Uterus (tissue), 4 donors: ENCODE data around the gene MAFB. TPM values are rescaled to one million over a fixed set of nuclear protein-coding genes. Genes with fewer than 3 reads are reported as not detected.

Experiments
- DNase-seq, 2 donors: peaks; one replicate each; pipeline ENCODE4 v3.0.0-alpha.2; 2019 to 2020
- H3K27ac ChIP-seq, 2 donors: fragments of 200-600 bp; sonication (generic); 1 replicate in 1 of 2; 2 replicates in 1 of 2; pipeline ENCODE4 v1.5.1; 2016 to 2018
- H3K27me3 ChIP-seq, 2 donors: fragments of 200-600 bp; sonication (generic); one replicate each; pipeline ENCODE4 v1.5.1; 2018 to 2019; ENCODE audit warnings: control low read depth in 1 of 2
- H3K36me3 ChIP-seq, 2 donors: fragments of 200-600 bp; sonication (generic); one replicate each; pipeline ENCODE4 v1.5.1; 2019; ENCODE audit warnings: control low read depth in 1 of 2
- H3K4me1 ChIP-seq, 2 donors: fragments of 200-600 bp; sonication (generic); one replicate each; pipeline ENCODE4 v1.5.1; 2018 to 2019; ENCODE audit warnings: control low read depth in 1 of 2
- H3K4me3 ChIP-seq, 2 donors: fragments of 200-600 bp; sonication (generic); 1 replicate in 1 of 2; 2 replicates in 1 of 2; pipeline ENCODE4 v1.5.1; 2018 to 2019; ENCODE audit warnings: mild to moderate bottlenecking in 1 of 2
- H3K9me3 ChIP-seq, 2 donors: fragments of 200-600 bp; sonication (generic); one replicate each; pipeline ENCODE4 v1.5.1; 2019; ENCODE audit warnings: control low read depth in 1 of 2
- POLR2A ChIP-seq, 2 donors: fragments of 450-650 bp; IDR thresholded peaks; one replicate each; pipeline ENCODE4 v1.6.1; 2016; ENCODE audit warnings: antibody characterized with exemption in 2 of 2, mild to moderate bottlenecking in 1 of 2, moderate library complexity in 1 of 2
- intact Hi-C: fragments of 100-400 bp; cut with DNase I; formaldehyde crosslinking; loops from one replicate; pipeline ENCODE4 v1.15.1; 2023; ENCODE audit warnings: low total_unique reads
- total RNA-seq, 4 donors: library from RNA; depleted of rRNA in 3 of 4; stranded (reverse); fragments of >200 nt in 3 of 4; gene quantifications; one replicate each; pipeline versions ENCODE4 v1.1.0 to v1.2.4, GENCODE V29; 2014 to 2023
- TF ChIP-seq, protein P1 (sequence below), 4 experiments: fragments of 200-600 bp in 2 of 4; fragments of 450-650 bp in 2 of 4; sonication (generic) in 2 of 4; IDR thresholded peaks; one replicate each; pipeline ENCODE4 v1.5.1; 2016 to 2019; ENCODE audit warnings: antibody characterized with exemption in 4 of 4, mild to moderate bottlenecking in 2 of 4, moderate library complexity in 1 of 4
- donor health status: DM: yes; HTN: yes; CAD: no.

MAFB gene
- total RNA-seq, 4 donors from 2014 or later, result 10.0 to 38.2 (median 19.0) TPM

DNA sequence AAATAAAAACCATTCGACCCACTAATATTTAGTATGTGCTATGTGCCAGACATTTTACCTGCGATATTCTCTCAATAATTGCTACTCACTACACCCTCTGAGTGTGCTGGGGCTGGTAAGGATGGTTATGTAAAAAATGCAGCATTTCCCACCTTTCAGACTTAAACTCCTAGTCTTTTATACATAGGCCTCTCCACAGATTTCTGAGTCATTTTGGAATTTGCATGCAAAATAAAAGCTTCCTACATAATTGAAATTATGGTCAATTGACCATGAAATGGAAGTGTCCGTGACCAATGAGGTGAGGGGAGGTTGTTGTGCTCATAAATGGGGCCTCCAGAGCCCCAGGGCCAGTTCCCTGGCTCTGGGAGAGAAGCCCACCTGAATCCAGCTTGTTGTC is 37.7 kb upstream of the MAFB start:
- Histone ChIP-seq H3K4me1 (no peaks in the 10 kb centered on the region), H3K4me3 (no peak overlapping the region), H3K27me3 (no peaks in the 10 kb centered on the region), H3K27ac (no peak overlapping the region), H3K9me3 (no peaks in the 10 kb centered on the region), H3K36me3 (no peaks in the 10 kb centered on the region)
- TF ChIP-seq, protein P1, sequence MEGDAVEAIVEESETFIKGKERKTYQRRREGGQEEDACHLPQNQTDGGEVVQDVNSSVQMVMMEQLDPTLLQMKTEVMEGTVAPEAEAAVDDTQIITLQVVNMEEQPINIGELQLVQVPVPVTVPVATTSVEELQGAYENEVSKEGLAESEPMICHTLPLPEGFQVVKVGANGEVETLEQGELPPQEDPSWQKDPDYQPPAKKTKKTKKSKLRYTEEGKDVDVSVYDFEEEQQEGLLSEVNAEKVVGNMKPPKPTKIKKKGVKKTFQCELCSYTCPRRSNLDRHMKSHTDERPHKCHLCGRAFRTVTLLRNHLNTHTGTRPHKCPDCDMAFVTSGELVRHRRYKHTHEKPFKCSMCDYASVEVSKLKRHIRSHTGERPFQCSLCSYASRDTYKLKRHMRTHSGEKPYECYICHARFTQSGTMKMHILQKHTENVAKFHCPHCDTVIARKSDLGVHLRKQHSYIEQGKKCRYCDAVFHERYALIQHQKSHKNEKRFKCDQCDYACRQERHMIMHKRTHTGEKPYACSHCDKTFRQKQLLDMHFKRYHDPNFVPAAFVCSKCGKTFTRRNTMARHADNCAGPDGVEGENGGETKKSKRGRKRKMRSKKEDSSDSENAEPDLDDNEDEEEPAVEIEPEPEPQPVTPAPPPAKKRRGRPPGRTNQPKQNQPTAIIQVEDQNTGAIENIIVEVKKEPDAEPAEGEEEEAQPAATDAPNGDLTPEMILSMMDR (IDR thresholded peaks at IDR 0.05), result no peak
- TF ChIP-seq POLR2A (IDR thresholded peaks at IDR 0.05), result no peak
- DNase-seq, result no peak
- intact Hi-C loops, result no loop called here

DNA sequence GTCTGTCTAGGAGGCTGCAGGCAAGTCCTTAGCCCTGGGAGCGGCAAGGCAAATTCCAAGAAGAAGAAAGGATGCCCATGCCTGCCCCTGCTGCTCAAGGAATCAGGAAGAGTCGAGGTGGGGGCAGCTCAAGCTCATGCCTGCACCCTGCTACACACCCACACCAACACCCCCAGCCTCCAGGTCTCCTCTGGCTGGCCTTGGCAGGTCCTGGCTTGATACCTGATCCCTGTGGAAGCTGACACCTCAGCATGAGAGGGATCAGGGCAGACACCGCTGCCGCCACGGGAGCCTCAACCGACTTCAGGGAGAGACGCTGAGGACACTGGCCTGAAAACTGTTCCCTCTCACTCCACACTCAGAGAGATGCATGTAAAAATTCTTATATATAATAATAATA is 35.5 kb upstream of the MAFB start:
- no peak for TF ChIP-seq POLR2A (IDR thresholded peaks at IDR 0.05)
- TF ChIP-seq, protein P1 (IDR thresholded peaks at IDR 0.05), result no peak
- H3K36me3 ChIP-seq, result no peaks in the 10 kb centered on the region
- no peak for DNase-seq
- H3K4me3 ChIP-seq, result no peak overlapping the region
- no peaks in the 10 kb centered on the region for H3K4me1 ChIP-seq
- no peaks in the 10 kb centered on the region for H3K9me3 ChIP-seq
- H3K27me3 ChIP-seq, result no peaks in the 10 kb centered on the region
- intact Hi-C loops, result no loop called here
- no peak overlapping the region for H3K27ac ChIP-seq

DNA sequence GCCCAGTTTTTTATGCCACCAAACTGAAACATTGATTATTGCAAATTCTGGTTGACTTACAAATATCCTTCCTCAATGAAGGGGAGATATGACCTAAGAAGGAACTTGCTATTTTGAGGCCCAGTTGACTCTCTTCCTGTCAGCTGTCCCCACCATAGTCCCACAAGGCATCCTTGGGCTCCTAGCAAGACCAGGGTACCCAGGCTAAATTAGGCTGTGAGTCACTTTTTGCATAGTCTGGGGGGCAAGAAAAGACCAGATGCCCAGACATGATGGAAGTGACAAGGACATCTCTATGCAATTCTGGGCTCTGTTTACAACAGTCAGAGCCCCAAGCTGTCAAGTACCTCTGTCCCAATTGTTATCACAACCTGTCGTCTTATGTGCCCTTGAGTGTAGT is 31.8 kb upstream of the MAFB start:
- Histone ChIP-seq H3K4me3 (no peak overlapping the region), H3K27me3 (no peaks in the 10 kb centered on the region), H3K36me3 (no peaks in the 10 kb centered on the region), H3K9me3 (no peaks in the 10 kb centered on the region), H3K4me1 (no peaks in the 10 kb centered on the region), H3K27ac (no peak overlapping the region)
- intact Hi-C loops, result no loop called here
- DNase-seq, result no peak
- TF ChIP-seq, protein P1 (IDR thresholded peaks at IDR 0.05), result no peak
- TF ChIP-seq POLR2A (IDR thresholded peaks at IDR 0.05), result no peak

DNA sequence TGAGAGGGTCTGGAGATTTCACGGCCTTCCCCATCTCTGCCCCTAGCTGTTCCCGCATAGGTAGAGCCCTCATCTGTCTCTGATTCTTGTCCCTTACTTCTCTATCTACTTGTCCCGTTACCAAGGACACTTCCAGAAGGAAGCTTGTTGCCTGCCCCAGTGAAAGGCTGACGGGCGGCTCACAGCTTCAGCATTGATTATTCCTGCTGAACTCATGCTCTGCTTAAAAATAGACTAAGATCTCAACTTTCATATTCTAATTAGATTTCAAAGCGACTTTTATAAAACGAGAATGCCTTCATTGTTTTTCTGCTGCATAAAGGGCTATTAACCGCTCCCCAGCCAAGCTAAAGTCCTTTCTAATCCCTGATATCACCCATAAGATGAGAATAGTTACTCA is 31.1 kb upstream of the MAFB start:
- Histone ChIP-seq H3K27ac (no peak overlapping the region), H3K27me3 (no peaks in the 10 kb centered on the region), H3K36me3 (no peaks in the 10 kb centered on the region), H3K4me3 (no peak overlapping the region), H3K4me1 (no peaks in the 10 kb centered on the region), H3K9me3 (no peaks in the 10 kb centered on the region)
- no peak for DNase-seq
- no peak for TF ChIP-seq POLR2A (IDR thresholded peaks at IDR 0.05)
- TF ChIP-seq, protein P1 (IDR thresholded peaks at IDR 0.05), result no peak
- intact Hi-C loops, result no loop called here

DNA sequence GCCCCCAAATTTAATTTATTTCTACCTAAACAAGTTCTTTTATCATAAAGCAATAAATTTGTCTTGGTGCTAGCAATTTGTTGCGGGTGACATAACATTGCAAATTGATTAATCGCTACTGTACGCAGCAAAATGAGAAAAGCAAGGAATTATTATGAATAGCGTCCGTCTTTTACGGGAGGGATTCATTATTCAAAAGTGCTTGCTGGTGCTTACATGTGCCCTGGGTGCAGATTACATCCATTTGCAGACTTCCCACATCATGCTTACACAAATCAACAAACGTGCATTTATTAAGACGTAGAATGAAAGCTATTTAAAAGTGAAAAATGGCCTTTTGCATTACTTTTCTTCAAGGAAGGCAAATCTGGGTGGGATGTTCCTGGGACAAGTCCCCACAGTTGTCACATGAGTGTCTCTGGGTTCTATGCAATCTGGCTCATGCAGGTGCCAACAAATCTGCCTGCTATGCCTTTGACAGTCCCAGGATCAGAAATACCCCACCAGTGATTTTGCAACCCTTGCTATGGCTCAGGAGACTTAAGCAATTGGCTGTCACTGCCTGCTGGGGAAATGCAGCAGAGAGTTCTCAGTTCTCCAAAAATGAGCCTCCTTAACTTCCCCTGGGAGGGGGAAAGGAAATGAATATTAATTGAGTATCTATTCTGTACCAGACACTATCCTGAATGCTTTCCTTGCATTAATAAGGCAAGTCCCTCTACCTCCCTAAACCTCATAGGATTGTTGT is 30.1 kb upstream of the MAFB start:
- Histone ChIP-seq H3K4me1 (no peaks in the 10 kb centered on the region), H3K4me3 (no peak overlapping the region), H3K9me3 (no peaks in the 10 kb centered on the region), H3K36me3 (no peaks in the 10 kb centered on the region), H3K27ac (no peak overlapping the region), H3K27me3 (no peaks in the 10 kb centered on the region)
- TF ChIP-seq POLR2A (IDR thresholded peaks at IDR 0.05), result no peak
- TF ChIP-seq, protein P1 (IDR thresholded peaks at IDR 0.05), result no peak
- intact Hi-C loops, result no loop called here
- DNase-seq, result no peak
